Measurements from ENCODE around the gene NRIP1. TPM values are rescaled to one million over a fixed set of nuclear protein-coding genes. Genes with fewer than 3 reads are reported as not detected.

The NRIP1 gene
- total and polyA plus RNA-seq, 10 of the 15 experiments (the other 5 are each of a cell fraction or from before 2014, with no cell fraction given), result 2.9 to 26.1 (median 9.3) TPM

GRCh38 chr21:14998784-14999183, 66.0 kb downstream of the NRIP1 start:
- no TSS peak for BruUV-seq (replicated peaks)
- ATAC-seq (no peak), DNase-seq (ENCODE audit: low read depth, low spot score) (no peak), FAIRE-seq (no peak)
- SMC1A ChIA-PET (ENCODE audit: uncharacterized antibody, unreplicated experiment), result interaction anchor here (1.2 kb wide), 1 partner anchor 16 kb away, joined by 4 read pairs; no protein-coding TSS in a partner anchor
- RAD21 ChIA-PET (ENCODE audit: unreplicated experiment), result no interaction called here
- CTCF ChIA-PET, result interaction anchor here (1.2 kb wide), 1 partner anchor 78 kb away, joined by 3 read pairs; no protein-coding TSS in a partner anchor
- WGBS (ENCODE audit: insufficient coverage, insufficient replicate concordance, low lambda C conversion rate, missing lambda C conversion rate), result 18% methylated on average over 4 of the region's 4 CpGs
- Histone ChIP-seq H3K9ac (ENCODE audit: control insufficient read depth, insufficient read depth, low read length) (no peak overlapping the region), H3K79me2 (ENCODE audit: control insufficient read depth, insufficient read depth, low read length) (peaks cover 4% of the 10 kb centered on the region), H3K9me3 (replicated peaks; ENCODE audit: control insufficient read depth, insufficient read depth, low read length) (no peaks in the 10 kb centered on the region), H3K4me1 (ENCODE audit: control insufficient read depth, insufficient read depth, low read length) (peaks cover 8% of the 10 kb centered on the region; the same call in 1 of the 2 replicates), H3K36me3 (ENCODE audit: control insufficient read depth in 2 of 2, insufficient read depth in 2 of 2, low read length in 1 of 2) (no peaks in the 10 kb centered on the region; a peak in 1 of 4 replicates), H3K4me3 (no peak overlapping the region), H3K4me2 (ENCODE audit: control insufficient read depth, insufficient read depth) (no peak overlapping the region), H4K20me1 (ENCODE audit: control insufficient read depth, insufficient read depth) (no peaks in the 10 kb centered on the region), H2AFZ (ENCODE audit: control insufficient read depth, low read depth, low read length) (no peak overlapping the region), H3K27me3 (replicated peaks in 1 of 2; ENCODE audit: control insufficient read depth in 2 of 2, insufficient read depth in 2 of 2, low read length in 1 of 2) (no peaks in the 10 kb centered on the region), H3K27ac (ENCODE audit: control insufficient read depth, insufficient read depth) (no peak overlapping the region)
- TF ChIP-seq RELA (IDR thresholded peaks at IDR 0.05; ENCODE audit: borderline replicate concordance, partially characterized antibody) (no peak), SMC3 (IDR thresholded peaks at IDR 0.05; ENCODE audit: borderline replicate concordance, low read length) (no peak), CHD4 (IDR thresholded peaks at IDR 0.05) (no peak), NFIC (IDR thresholded peaks at IDR 0.05; ENCODE audit: low read depth, low read length) (no peak), RUNX3 (IDR thresholded peaks at IDR 0.05; ENCODE audit: low read length) (no peak)
- intact Hi-C loops (cut with micrococcal nuclease; ENCODE audit: unreplicated experiment), result no loop called here
- in situ Hi-C loops (cut with MboI), result no loop called here
- POLR2A ChIA-PET, result no interaction called here

GRCh38 chr21:14998336-14998735, 66.5 kb downstream of the NRIP1 start:
- peaks cover 8% of the 10 kb centered on the region; the same call in 1 of the 2 replicates for H3K4me1 ChIP-seq (ENCODE audit: control insufficient read depth, insufficient read depth, low read length)
- RAD21 ChIA-PET (ENCODE audit: unreplicated experiment), result no interaction called here
- no peak overlapping the region for H3K4me2 ChIP-seq (ENCODE audit: control insufficient read depth, insufficient read depth)
- H3K4me3 ChIP-seq, result no peak overlapping the region
- H3K79me2 ChIP-seq (ENCODE audit: control insufficient read depth, insufficient read depth, low read length), result peaks cover 4% of the 10 kb centered on the region
- WGBS (ENCODE audit: insufficient coverage, insufficient replicate concordance, low lambda C conversion rate, missing lambda C conversion rate), result 31% methylated on average over 3 of the region's 3 CpGs
- H3K9me3 ChIP-seq (replicated peaks; ENCODE audit: control insufficient read depth, insufficient read depth, low read length), result no peaks in the 10 kb centered on the region
- H3K27ac ChIP-seq (ENCODE audit: control insufficient read depth, insufficient read depth), result no peak overlapping the region
- TF ChIP-seq BACH1 (IDR thresholded peaks at IDR 0.05; ENCODE audit: borderline replicate concordance) (no peak), KLF5 (IDR thresholded peaks at IDR 0.05; ENCODE audit: partially characterized antibody) (no peak), CHD2 (IDR thresholded peaks at IDR 0.05; ENCODE audit: borderline replicate concordance, low read depth, low read length) (no peak), ZNF217 (IDR thresholded peaks at IDR 0.05) (no peak)
- TF ChIP-seq, protein P1, sequence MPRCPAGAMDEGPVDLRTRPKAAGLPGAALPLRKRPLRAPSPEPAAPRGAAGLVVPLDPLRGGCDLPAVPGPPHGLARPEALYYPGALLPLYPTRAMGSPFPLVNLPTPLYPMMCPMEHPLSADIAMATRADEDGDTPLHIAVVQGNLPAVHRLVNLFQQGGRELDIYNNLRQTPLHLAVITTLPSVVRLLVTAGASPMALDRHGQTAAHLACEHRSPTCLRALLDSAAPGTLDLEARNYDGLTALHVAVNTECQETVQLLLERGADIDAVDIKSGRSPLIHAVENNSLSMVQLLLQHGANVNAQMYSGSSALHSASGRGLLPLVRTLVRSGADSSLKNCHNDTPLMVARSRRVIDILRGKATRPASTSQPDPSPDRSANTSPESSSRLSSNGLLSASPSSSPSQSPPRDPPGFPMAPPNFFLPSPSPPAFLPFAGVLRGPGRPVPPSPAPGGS (IDR thresholded peaks at IDR 0.05; ENCODE audit: borderline replicate concordance, insufficient read depth, low read depth, low read length, poor library complexity, severe bottlenecking), result no peak
- TF ChIP-seq, protein P2, sequence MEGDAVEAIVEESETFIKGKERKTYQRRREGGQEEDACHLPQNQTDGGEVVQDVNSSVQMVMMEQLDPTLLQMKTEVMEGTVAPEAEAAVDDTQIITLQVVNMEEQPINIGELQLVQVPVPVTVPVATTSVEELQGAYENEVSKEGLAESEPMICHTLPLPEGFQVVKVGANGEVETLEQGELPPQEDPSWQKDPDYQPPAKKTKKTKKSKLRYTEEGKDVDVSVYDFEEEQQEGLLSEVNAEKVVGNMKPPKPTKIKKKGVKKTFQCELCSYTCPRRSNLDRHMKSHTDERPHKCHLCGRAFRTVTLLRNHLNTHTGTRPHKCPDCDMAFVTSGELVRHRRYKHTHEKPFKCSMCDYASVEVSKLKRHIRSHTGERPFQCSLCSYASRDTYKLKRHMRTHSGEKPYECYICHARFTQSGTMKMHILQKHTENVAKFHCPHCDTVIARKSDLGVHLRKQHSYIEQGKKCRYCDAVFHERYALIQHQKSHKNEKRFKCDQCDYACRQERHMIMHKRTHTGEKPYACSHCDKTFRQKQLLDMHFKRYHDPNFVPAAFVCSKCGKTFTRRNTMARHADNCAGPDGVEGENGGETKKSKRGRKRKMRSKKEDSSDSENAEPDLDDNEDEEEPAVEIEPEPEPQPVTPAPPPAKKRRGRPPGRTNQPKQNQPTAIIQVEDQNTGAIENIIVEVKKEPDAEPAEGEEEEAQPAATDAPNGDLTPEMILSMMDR (IDR thresholded peaks at IDR 0.05 in 2 of 3, conservative IDR thresholded peaks at IDR 0.05 in 1 of 3; ENCODE audit: control insufficient read depth in 2 of 3, extremely low read depth in 1 of 3, insufficient read depth in 1 of 3, low read depth in 3 of 3, low read length in 3 of 3), result no peak
- TF ChIP-seq, protein P3, sequence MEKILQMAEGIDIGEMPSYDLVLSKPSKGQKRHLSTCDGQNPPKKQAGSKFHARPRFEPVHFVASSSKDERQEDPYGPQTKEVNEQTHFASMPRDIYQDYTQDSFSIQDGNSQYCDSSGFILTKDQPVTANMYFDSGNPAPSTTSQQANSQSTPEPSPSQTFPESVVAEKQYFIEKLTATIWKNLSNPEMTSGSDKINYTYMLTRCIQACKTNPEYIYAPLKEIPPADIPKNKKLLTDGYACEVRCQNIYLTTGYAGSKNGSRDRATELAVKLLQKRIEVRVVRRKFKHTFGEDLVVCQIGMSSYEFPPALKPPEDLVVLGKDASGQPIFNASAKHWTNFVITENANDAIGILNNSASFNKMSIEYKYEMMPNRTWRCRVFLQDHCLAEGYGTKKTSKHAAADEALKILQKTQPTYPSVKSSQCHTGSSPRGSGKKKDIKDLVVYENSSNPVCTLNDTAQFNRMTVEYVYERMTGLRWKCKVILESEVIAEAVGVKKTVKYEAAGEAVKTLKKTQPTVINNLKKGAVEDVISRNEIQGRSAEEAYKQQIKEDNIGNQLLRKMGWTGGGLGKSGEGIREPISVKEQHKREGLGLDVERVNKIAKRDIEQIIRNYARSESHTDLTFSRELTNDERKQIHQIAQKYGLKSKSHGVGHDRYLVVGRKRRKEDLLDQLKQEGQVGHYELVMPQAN (conservative IDR thresholded peaks at IDR 0.05), result no peak
- POLR2A ChIA-PET, result no interaction called here
- no TSS peak for BruUV-seq (replicated peaks)
- no peaks in the 10 kb centered on the region for H3K36me3 ChIP-seq (ENCODE audit: control insufficient read depth in 2 of 2, insufficient read depth in 2 of 2, low read length in 1 of 2)
- intact Hi-C loops (cut with micrococcal nuclease; ENCODE audit: unreplicated experiment), result no loop called here
- SMC1A ChIA-PET (ENCODE audit: uncharacterized antibody, unreplicated experiment), result interaction anchor here (1.1 to 1.5 kb wide), 2 partner anchors 13 to 135 kb away, joined by 3 to 5 read pairs; no protein-coding TSS in a partner anchor
- ATAC-seq (no peak), DNase-seq (ENCODE audit: low read depth, low spot score) (no peak), FAIRE-seq (no peak)
- CTCF ChIA-PET, result interaction anchor here (1.2 to 1.5 kb wide), 2 partner anchors 78 to 134 kb away, joined by 3 read pairs; no protein-coding TSS in a partner anchor
- no peaks in the 10 kb centered on the region for H4K20me1 ChIP-seq (ENCODE audit: control insufficient read depth, insufficient read depth)
- H3K27me3 ChIP-seq (replicated peaks in 1 of 2; ENCODE audit: control insufficient read depth in 2 of 2, insufficient read depth in 2 of 2, low read length in 1 of 2), result no peaks in the 10 kb centered on the region
- in situ Hi-C loops (cut with MboI), result no loop called here
- no peak overlapping the region for H2AFZ ChIP-seq (ENCODE audit: control insufficient read depth, low read depth, low read length)
- H3K9ac ChIP-seq (ENCODE audit: control insufficient read depth, insufficient read depth, low read length), result no peak overlapping the region

Measured in GM12878 (cell line).